GM19023 (cell line): ENCODE measurements around the gene PHF21B.

Experiments
- ATAC-seq: cut with Tn5 transposase; IDR thresholded peaks from one replicate; pipeline ENCODE4 v1.9.1; 2021; ENCODE audit warnings: mild to moderate bottlenecking, moderate library complexity; ENCODE audit not compliant: unreplicated experiment

PHF21B gene

DNA sequence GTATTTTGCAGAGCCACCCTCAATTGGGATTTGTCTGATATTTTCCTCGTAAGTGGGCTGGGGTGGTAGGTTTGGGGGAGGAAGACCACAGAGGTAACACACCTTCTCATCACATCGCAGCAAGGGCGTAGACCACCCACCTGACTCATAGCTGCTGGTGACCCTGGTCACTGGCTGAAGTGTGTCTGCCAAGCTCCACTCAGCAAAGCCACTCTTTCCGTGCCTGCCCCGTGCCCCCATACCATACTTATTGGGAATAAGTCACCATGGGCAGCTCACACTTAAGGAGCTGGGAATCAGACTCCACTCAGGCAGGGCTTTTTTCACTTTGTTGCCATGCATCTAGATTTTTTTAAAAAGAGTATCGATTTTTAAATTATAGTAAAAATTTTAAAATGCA lies 111.6 kb downstream of the PHF21B start:
- ATAC-seq = no peak

GRCh38 chr22:44895296-44896055 lies 114.3 kb downstream of the PHF21B start:
- ATAC-seq = no peak

DNA sequence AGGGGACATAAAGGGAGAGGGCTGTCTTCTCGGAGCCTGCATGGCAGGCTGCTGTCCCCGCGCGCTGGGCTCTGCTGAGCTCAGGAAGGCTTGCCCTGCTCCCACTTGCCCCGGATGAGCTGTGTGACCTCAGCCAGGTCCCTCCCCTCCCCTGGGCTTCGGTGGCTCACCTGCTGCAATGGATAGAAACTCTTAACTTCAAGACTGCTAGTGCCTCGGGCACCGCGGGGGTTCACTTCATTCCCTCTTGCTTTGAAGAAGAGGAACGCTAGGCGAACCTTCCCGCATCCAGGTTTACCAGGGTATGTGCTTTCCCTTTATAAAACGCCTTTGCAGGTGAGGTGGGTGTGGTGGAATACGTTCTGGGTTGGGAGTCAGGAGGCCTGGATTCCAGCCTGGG lies 115.0 kb downstream of the PHF21B start:
- no peak for ATAC-seq

- ATAC-seq = no peak
These were observed 115.5 kb downstream of the PHF21B start for GRCh38 chr22:44894321-44894720.

DNA sequence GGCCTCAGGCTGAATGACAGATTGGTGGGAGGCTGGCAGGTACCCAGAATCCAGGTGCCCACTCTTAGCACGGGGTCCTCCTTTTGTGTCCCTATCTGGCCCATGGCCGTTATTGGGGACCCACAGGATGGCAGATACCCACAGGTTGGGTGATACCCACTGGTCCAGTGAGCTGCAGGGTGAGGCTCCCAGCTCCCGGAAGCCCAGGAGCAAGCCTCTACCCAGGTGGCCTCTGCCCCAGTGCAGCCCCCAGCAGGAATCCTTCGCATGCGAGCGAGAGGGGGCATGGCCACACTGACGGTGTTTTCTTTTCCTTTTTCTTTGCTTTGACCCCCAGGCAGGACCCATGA lies 116.1 kb downstream of the PHF21B start:
- no peak for ATAC-seq

DNA sequence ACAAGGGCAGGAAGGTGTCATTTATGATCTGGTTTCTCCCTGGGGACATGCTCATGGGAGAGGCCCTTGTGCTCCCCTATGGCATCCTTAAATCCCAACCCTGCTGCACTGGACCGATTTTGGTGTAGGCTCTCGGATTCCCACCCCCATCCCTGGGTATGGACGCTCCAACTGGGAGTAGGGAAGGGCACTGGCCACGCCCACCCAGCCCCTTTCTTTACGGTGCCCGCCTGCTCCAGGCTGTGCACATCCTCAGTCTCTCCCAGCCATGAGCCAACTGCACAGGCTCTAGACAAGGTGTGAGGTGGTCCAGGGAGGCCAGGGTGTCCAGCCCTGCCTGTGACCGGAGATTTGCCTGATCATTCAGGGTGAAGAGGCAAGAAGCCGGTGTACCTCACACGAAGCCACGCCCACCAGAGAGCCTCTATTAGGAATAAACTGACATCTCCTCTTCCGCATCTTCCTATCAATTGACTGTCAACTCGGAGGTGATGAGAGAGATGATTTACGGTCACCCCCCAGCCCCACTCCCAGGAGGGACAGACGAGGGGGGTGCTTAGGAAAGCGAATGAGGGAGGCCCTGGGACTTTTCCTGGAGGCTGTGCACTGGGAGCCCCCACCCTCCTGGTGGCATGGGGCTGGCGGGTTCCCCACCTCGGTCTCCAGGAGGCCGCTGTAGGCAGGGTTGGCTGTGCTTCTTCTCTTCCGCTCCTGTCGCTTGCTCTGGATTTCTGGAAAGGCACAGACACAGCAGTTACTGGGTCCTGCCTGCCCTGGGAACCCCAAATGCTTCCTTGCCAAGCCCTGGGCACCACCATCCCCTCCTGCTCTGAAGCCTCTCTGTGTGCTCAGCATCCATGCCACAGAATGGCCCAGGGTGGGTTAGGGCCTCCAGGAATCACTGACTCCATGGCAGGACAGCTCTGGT lies 116.7 kb downstream of the PHF21B start:
- no peak for ATAC-seq

- no peak for ATAC-seq
These were observed 117.6 kb downstream of the PHF21B start for GRCh38 chr22:44892243-44892642.

GRCh38 chr22:44891791-44892190 lies 118.0 kb downstream of the PHF21B start:
- no peak for ATAC-seq

DNA sequence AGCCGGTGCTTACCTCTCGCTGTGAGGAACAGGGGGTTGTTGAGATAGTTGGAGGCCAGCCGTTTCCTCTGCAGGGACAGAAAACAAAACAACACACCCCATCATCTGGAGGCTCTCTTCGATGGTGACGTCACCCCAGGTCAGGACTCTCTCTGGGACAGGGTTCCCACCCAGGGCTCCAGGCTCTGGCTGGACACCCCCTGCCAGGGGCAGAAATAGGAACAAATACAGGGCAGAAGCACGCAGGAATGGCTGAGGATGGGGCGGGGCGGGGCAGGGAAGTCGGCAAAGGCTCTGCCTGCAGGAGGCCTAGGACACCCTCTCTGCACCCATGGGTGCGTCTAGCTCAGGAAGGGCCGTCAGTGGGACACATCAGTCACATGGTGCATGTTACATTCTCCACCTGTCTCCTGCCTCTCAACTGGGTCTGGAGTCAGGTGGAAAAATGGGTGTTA lies 118.5 kb downstream of the PHF21B start:
- no peak for ATAC-seq

DNA sequence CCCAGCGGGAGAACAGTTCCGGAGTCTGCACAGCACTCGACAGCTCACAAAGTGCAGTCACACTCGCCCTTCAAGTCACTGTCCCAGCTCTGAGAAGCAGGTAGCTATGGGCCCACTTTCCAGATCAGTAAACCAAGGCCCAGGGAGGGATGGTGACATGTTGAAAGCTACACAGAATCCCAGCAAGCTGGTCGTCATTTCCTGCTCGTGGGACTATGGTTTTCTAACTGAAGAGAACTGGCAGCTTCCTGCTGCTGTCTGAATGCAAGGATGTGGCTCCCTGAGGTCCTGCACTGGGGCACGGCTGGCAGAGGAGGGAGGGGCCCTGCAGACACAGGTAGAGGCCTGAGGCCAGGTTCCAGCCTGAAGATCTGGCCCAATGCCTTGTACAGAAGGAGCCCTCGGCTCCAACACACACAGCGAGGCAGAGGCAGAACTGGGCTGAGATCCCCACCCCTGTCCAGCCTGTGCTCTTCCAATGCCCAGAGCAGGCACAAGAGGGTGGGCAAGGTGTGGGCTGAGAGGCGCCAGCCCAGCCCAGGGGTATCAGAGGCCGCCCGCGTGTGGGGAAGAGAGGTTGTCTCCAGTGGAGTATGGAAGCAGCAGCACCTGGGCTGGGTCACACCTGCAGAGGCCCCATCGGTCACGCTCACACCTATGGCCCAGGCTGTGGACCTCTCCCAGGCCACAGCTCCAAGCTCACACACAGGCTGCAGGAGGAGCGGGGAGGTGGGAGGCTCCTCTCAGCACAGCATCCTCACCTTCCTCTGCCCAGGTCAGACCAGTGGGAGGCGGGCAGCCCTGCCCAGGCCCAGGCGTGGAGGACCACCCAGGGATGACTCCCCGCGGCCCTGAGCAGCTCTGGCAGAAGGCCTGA lies 119.2 kb downstream of the PHF21B start:
- no peak for ATAC-seq

DNA sequence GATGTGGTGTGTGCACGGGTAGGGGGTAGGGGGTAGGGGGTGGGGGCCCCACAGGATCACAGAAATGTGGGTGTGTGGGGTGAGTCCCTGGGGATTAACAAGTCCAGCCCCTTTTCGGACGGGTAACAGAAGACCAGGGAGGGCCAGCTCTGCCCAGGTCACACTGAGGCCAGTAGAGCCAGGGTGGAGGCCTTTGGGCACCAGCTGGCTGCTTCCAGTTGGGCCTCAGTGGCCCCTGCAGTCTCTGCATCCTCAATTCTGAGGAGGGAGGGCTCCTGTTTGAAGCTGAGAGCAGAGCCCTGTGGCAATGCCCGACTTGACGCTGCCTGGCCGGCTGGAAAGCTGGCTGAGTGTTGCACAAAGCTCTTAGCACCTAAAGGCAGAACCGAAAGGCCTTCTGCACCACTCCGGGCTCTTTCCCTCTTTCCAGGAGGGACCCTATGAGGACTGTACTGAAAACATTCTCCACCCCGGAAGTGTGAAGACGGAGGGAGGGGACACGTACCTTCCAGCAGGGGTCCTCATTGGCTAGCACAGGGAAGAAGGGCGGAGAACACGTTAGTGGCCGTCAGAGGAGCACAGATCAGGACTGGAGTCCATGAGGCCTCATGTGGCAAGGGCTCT lies 120.4 kb downstream of the PHF21B start:
- ATAC-seq = no peak

- no peak for ATAC-seq
These were observed 121.1 kb downstream of the PHF21B start for GRCh38 chr22:44888491-44889254.

GRCh38 chr22:44887941-44888366 lies 121.9 kb downstream of the PHF21B start:
- ATAC-seq = no peak

DNA sequence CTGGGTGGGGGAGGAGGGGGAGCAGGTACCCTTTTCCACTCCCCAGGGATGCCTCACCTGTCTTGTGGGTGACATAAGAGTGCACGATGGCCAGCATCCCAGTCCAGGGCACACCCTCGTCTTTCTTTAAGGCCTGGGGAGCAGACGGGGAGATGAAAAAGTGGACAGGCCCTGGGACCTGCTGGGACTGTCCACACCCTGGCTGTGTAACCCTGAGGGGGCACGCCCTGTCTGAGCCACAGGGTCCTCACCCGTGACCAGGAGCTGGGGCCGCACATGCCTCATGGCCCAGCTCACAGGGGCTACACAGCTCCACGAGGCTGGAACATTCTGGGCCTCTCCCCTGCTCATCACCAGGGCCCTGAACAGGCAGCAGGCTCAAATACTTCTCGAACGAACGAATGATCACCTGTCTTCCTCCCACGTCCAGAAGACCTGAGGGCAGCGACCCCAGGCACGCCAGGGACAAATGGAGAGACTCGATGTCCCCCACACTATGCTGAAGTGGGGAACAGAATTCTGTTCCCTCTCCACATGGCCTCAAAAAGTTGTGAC lies 123.9 kb downstream of the PHF21B start:
- no peak for ATAC-seq

DNA sequence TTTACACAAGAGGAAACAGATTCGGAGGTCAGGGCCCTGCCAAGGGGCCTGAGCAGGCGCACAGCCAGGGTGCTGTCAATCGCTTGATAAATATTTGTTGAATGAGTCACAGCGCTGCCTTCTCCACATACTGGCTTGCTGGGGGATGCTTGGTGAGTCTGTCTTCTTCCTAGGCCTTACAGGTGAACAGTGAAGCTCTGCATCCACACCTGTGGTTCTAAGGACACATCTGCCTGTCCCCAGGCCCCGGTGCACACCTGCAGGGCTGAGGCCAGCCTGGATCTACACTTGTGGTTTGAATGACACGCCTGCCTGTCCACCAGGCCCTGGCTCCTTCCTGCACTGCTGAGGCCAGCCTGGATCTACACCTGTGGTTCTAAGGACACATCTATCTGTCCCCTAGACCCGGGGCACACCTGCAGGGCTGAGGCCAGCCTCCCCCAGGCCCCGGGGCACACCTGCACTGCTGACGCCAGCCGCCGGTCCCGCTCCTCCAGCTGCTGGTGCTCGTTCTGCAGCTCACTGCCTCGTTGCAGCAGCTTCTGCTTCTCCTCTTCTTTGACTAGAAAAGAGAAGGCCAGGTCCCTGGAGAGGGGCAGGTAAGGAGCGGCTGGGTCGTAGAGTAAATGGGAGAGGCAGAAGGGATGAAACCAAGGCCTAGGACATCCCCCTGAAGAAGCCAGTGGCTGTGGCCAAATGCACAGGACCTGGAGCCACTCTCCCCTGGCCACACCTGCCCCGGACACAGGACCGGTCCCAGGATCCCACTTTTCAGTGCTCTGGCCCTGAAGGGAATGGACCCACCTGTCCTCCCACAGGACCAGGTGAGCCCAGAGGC lies 124.6 kb downstream of the PHF21B start:
- no peak for ATAC-seq

GRCh38 chr22:44884562-44884961 lies 125.2 kb downstream of the PHF21B start:
- no peak for ATAC-seq

DNA sequence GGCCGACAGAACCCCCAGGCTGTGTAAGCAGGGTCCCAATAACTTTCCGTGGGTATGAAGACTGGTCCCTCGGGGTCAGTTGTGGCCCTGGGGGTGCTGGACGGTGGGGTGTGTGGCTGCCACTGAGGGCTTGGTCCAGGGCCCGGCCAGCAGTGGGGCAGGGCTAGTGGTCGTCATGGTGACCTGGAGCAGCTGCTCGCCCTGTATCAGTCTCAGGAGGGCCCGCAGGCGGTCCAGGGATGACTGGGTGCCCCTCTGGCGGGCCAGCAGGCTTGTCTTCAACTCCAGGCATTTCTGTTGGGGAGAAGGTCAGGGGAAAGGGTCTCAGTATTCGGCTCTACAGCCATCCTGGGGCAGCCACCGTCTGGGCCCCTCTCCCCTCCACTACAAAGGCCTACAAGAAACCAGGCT lies 126.8 kb downstream of the PHF21B start:
- ATAC-seq = no peak

DNA sequence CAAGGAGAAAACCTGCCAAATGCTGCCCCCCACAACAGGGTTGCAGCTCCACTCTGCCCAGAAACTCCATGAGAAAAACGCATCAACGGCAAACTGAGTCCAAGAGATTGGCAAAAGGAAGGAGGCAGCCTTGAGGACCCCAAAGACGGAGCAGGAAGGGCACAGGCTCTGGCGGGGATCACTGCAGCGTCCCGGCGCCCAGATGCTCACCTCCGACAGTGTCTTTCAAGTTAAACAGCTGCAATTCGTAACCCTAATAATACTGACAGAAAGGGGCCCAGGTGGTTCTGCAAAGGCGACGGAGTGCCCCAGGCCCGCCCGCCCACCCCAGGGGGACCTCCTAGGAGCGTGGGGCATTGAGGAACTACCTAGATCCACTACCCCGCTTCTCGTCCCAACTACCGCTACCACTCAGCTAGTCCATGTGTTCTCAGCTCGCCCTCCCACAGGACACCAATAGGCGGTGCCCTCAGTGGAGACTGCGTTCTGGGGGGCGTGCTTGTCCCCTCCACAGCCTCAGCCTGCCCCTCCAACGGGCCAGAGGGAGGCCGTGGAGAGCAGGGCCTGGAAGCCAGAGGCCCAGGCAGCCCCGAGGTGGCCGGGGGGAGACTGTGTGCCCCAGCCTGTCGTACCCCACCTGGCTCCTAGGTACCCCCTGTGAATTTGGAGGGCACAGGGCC lies 127.4 kb downstream of the PHF21B start:
- no peak for ATAC-seq
